ENCODE results near the gene FCRL5. TPM values are rescaled to one million over a fixed set of nuclear protein-coding genes. Genes with fewer than 3 reads are reported as not detected.

Gene FCRL5
- total RNA-seq, 1 donor from 2014 or later = not detected

DNA sequence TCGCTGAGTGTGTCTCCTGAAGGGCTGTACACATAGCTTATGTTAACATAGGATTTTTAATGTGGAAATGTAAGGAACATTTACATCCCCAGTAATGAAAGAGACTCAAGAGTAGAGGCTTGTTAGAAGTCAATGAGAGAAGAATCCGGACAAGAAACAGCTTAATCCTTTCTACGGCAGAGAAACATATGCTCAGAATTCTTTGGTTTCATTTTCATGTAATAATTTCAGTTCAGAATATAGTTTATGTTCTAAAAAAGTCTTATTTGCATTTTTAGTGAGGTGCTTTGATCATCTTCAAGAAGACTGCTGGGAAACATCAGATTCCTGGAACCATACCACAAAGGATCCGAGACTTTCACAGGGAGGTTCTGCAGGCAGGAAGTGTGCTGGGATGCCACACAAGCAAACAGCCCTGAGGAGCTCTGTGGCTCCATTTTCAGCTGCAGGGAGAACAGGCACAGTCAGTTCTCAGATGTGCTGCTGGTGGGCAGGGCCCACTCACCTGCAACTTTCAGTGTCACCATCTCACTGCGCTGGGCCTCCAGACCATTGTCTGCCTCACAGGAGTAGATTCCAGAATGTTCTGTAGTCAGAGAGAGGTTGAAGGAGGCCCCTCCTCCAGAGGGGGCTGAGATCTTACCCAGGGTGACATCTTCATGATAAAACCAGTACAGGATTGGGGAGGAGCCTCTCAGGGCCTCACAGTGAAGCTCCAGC, 28.4 kb downstream of the FCRL5 start:
- no peak for DNase-seq (ENCODE audit: low read depth in 2 of 2)

DNA sequence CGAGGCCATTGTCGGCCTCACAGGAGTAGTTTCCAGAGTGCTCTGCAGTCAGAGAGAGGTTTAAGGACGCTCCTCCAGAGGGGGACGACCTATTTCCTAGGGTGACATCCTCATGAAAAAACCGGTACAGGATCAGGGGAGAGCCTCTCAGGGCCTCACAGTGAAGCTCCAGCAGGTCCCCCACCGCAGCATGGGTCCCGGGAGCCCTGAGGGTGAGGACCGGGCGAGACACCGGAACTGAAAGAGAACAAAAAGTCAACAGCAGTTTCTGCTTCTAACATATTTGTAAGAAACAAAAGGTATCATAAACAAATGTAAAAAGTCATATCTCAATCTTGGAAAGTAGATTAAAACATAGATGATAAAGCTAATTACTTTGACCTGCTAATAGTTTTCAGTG, 31.3 kb downstream of the FCRL5 start:
- DNase-seq (ENCODE audit: low read depth in 2 of 2) = no peak

DNA sequence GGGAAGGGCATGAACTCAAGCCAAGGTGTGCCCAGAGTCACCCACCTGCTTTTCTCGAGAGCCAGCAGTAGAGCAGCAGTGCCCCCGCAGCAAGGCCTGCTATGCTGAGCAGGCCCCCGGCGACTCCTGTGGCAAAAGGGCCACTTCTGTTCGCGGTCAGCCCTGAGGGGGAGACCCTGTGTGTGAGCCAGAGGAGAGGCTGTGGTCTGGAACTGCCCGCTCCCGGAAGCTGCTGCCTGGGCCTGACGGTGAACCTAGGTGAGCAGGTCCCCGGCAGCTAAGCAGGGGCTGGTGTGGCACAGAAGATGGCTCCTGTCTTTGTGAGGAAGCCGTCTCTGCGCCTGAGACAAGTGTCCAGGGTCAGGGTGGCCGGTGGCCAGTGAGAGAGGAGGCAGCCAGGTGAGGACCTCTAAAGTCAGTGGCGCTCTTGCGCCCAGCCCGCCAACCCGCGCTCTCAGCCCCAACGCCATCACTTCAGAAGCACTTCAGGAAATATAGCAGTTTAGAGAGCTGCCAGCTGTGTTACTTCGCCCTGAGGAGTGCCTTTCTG, 31.9 kb downstream of the FCRL5 start:
- DNase-seq (ENCODE audit: low read depth in 2 of 2) = no peak

DNA sequence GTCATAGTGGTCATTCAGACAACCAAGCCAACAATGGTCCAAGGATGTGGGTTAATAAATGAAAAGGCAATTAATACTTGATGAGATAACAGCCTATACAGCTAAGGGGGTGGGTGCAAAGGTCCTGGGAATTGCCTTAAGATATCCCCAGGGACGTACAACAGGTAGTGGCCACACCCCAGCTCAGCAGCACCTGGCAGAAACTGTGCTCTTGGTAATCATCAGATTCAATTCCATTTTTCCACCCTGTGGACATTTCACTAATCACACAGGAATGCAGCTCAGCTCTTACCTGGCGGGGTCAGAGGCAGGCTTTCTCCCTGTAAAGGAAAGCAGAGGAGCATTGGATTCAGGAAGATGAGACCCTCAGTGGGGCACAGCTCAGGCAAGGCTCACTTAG, 32.9 kb downstream of the FCRL5 start:
- DNase-seq (ENCODE audit: low read depth in 2 of 2) = no peak

DNA sequence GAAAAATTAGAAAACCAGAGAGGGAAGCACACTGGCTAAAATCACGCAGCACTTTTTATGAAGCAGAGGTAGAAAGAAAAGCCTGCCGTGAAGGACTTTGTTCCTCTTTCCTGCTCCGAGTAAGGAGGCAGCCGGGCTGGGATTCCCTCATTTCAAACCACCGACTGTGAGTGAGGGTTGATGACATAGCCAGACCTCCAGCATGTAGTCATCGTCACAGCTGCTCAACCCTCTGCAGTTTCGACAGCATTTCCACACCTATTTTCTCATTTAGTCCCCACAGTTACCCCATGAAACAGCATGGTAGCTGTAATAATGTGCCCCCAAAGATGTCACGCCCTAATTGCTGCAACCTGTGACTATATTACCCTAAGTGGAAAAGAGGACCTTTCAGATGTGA, 35.3 kb downstream of the FCRL5 start:
- DNase-seq (ENCODE audit: low read depth in 2 of 2) = no peak

DNA sequence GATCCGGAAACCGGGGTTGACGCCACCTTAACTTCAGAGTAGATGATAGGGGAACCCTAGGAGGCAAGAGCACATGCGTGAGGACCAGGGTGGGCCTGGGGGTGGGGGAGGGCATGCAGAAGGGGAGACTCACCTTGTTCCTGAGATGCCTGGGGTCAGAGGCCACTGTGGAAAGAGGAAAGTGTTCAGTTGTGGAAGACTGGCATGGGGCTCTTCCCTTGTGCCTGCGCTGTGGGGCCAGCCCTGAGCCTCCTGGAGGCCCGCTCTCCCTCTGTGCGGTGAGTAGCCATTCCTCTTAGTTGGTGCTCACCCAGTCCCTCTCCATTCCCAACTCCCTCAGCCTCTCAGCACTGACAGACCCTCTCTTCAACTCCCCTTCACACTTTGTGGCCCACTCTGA, 36.6 kb downstream of the FCRL5 start:
- no peak for DNase-seq (ENCODE audit: low read depth in 2 of 2)

DNA sequence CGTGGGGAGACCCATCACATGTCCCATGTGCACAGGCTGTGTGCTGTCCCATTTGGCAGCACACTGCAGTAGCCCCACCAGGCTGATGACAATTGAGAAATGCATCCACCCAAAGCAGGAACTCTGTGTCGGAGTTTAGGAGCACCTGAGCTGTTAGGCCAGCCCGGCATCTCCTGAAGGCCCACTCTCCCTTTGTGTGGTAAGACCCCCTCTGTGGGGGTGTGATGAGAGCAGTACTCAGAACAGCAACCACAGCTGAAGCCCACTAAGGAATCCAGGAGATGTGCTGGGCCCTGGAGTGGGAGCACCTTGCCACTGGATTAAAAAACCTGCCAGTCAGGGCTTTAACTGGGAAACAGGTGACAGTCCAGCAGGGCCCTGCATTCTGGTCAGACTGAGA, 37.2 kb downstream of the FCRL5 start:
- DNase-seq (ENCODE audit: low read depth in 2 of 2) = no peak

DNA sequence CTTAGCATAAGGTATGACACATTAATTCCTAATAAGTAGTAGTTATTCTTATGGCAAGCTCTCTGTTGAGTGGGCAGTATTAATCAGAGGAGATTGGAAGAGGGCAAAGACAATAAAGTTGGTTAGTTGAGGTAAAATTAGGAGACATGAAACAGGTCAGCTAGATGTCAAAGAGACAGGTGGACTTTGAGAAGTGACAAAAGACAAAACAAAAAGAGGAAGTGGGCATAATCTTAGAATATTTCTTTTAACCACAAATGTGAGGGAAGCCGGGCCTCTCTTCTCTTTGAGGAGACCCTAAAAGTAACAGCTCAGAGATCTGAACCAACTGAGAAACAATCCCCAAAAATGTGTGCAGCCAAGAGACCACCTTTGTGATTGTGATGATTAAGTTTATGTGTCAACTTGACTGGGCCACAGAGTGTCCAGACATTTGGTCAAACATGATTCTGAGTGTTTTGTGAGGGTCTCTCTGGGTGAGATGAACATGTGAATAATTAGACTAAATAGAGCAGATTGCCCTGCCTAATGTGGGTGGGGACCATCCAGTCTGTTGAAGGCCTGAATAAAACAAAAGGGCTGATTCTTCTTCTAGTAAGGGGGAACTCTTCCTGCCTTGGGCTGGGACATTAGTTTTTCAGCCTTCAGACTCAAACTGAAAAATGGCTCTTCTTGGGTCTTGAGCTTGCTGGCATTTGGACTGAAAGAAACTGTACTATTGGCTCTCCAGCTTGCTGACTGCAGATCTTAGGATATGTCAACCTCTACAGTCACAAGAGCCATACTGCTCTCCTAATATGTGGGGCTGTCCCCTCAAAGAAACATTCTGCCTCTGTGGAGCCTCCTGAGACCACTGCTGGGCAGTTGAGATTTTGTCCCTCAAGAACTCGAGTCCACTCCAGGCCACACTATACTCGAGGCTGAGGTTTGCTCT, 40.0 kb downstream of the FCRL5 start:
- DNase-seq (ENCODE audit: low read depth in 2 of 2) = no peak

DNA sequence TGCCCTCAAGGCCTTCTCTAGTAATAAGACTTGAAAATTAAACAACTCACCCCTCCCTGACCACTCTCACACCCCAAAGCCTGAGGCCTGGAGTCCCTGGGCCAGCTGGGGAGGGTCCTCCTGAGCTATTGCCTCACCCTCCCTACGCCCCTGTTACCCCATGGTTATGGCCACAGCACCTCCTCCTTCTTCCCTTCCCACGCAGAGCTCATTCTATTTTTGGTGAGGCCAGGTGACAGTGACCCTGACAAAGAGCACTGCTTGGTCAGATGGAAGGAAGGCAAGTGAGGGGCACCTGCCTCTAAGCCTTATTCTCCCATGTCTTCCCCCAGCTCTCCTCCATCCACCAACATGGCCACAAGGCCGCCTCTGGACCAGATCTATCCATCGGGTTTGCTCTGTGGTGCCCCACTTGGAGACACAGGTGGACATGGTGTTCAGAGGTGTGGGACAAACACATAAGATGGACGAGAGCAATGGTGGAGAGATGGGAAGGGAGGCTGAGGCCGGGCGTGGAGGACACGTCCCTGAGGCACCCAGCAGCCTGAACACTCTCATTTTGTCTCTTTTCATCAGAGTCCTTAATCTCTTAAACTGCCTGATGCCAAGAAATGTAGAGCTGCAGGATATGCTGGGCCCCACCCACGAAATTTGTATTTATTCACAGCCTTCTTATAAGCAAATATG, 42.6 kb downstream of the FCRL5 start:
- no peak for DNase-seq (ENCODE audit: low read depth in 2 of 2)

DNA sequence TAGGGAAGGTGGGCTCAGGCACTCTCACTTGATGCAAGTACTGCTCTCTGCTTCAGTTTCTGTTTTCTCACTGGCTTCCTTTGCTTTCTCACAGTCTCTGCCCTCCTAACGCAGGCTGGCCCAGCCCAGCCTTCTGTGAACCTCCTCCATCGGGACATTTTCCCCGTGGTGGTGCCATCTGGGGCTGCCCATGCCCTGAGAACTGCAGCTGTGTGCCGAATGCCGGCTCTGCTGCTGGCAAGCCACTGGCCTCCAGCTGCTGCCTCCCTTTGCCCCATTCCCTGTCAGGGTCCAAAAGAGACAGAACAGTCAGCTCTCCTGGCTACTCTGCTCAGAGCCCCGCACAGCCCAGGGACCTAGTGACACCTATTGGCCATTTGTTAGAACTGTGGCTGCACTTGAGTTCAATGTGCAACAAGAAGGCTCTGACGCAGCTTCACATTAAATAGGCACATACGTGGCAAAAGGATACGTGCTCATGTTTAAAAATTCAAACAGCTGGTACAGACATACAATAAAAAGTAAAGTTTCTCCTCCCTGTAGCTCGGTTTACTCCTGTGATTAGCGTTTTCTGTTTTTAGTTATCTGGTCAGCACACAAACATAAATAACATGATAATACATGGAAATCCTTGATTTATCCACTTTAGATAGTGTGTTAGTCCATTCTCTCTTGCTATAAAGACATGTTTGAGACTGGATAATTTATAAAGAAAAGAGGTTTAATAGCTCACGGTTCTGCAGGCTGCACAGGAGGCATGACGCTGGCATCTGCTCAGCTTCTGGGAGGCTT, 46.6 kb downstream of the FCRL5 start:
- peak; percentile 38 to 69 for DNase-seq (ENCODE audit: low read depth in 2 of 2)

DNA sequence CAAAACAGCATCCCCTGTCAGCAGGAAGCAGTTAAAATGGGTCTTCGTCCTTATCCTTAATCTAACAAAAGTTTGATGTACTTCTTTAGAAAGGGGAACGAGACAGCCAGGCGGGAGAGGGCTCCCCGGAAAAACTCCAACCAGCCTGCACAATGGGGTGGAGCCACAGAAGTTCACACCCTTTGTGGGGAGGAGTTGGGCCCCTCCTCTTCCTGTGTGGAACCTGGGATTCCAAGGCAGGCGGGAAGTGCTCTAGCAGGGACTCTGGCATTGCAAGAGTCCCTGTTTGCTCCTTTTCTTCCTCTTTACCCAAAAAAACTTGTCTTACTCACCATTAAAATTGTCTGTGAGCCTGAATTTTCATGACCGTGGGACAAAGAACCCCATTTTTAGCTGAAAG, 47.7 kb downstream of the FCRL5 start:
- DNase-seq (ENCODE audit: low read depth in 2 of 2) = no peak

DNA sequence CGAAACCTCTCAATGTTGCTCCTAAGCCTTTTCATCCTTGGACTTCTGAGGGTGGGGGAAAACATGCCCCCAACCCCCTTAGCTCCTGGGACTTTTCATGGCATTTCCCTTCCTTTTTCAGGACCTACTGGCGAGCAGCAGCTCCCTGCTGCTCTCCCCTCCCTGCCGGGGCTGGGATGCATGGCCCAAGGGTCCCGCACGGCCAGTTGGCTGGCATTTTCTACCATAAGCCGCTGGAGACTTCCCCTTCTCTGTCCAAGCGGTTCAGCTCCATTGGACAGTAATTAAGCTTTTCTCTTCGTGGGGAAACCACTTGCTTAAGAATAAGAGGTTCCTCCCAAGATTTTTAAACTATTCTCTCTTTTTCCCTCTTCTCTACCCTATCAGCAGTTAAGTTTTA, 52.8 kb downstream of the FCRL5 start:
- no peak for DNase-seq (ENCODE audit: low read depth in 2 of 2)

DNA sequence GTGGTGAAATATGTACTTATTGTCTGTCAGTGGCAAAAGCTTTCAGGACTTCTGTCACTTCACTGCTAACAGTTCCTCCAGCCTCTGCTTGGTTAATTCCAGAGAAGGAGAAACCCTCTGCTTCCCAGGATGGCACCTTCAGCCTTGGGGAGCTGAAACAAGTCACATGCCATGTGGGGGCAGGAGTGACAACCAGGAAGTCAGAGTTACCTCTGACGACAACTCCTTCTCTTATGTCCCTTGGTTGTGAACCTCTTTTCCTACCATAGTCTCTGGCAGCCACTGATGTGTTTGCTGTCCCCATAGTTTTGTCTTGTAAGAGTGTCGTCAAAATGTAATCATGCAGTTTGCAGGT, 53.6 kb downstream of the FCRL5 start:
- no peak for DNase-seq (ENCODE audit: low read depth in 2 of 2)

DNA sequence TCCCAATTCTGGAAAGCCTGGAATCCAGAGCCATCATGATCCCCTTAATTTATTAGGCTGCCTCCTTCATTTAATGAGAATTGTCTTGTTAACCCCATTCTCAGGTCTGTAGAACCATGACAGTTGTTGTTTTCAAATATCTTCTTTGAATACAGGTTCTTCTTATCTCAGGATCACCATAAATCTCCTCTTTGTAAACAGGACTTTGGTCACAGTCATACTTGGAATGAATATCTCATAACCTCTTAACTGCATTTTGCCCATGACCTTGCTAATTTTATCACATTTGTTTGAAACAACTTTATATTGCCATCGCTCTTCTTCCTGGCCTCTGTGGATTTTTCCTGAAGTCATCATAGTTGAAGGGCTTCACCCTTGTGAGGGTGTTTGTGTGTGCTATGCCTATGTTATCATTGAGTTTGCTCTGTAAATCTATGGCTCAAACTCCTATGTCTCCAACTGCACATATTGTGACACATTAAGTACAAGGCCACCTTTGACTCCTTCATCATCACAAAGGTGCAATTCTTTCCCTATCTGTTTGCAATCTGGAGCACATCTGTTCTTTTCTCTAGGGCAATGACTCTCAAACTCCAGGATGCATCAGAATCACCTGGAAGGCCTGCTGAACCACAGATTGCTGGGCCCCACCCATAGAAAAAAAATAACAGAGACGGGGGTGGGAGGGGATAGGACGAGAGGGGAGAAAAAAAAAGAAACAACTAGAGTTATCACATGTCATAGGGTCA, 54.2 kb downstream of the FCRL5 start:
- no peak for DNase-seq (ENCODE audit: low read depth in 2 of 2)

DNA sequence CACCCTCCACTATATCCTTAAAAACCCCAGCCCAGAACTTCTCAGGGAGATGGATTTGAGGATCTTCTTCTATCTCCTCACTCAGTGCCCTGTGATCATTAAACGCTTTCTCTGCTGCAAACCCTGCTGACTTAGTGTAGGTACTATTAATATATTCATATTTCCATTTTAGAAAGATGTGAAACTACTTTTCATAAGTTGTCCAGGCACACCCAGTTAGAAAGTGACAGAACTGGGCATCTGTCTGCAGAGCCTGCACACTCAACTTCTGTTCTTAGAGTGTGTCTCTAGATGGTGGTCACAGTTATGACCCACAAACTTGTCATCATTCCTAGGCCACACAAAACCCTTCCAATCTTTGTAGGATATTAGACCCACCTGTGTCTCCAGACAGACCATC, 55.0 kb downstream of the FCRL5 start:
- no peak for DNase-seq (ENCODE audit: low read depth in 2 of 2)

DNA sequence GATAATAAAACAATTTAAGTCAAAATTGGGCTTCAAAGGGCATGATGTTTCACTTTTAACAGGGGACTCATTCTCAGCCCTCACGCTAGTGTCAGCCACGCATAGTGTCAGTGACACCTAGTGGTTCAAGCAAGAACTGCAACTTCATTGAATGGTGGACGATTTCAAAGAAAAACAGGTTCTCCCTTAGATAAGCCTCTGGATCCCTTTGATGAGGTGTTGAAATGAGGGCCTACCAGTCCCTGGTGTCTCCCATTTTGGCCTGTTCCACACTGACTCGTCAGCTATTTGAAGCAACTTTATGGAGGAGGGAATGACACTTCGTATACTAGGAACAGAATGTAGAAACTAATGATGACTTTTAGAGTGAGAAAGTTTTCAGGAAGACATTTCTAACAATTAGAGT, 56.2 kb downstream of the FCRL5 start:
- peak; percentile 12 to 30 for DNase-seq (ENCODE audit: low read depth in 2 of 2)

DNA sequence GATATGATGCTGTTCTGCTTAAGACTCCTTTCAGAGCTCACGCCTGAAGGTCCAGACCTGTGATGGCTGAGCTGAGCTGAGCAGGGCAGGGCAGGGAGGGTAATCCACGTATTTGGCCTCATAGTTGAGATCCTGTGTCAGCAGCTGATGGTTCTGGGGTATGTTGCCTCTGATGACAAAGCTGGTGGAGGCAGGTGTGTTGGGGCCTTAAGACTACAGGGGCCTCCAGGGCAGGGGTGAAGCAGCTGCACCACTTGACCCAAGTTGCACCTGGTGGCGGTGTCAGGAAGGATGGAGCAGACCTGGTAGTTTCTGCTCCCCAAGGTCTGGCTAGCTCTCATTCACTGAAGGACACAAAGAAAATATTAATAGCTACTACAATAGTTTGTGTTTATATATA, 57.0 kb downstream of the FCRL5 start:
- no peak for DNase-seq (ENCODE audit: low read depth in 2 of 2)

DNA sequence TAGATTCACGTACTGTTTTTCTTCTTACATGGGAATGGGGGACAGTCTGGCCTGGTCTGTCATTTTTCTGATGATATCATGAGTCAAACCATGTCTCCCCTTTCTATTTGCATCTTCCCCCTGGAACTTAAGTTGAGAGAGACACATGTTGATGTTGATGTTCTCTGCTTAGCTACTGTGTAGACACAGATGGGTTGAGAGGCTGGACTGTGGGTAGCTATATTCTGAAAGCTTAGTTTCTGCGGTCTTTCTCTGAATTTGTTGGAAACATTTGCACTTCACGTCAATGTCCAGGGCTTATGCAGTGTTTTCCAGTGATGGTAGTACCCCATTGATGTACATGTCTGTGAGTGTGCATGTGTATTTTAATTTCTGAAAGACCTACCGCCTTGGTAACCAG, 58.2 kb downstream of the FCRL5 start:
- no peak for DNase-seq (ENCODE audit: low read depth in 2 of 2)

DNA sequence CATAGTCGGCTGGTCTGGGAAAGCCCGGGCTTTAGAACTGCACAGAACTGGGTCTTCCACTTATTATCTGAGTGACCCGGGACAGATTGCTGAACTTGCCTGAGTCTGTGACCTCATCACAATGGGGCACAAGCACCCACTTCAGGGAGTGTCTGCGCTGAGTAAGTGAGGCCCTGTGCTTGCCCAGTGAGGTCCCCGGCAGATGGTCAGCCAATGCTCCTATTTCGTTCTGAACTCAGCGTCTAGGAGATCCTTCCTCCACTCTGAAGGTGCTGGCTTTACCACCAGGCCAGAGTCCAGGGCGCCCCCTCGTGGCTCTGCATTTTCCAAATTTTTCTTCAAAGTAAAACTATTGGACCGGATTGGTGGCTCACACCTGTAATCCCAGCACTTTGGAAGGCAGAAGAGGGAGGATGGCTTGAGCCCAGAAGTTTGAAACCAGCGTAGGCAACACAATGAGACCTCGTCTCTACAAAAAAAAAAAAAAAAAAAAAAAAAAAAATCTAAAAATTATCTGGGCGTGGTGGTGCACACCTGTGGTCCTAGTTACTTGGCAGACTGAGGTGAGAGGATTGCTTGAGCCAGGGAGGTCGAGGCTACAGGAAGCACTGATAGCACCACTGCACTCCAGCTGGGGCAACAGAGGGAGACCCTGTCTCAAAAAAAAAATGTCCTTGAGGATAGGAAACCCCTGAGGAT, 61.7 kb downstream of the FCRL5 start:
- peak; percentile 21 to 57 for DNase-seq (ENCODE audit: low read depth in 2 of 2)

DNA sequence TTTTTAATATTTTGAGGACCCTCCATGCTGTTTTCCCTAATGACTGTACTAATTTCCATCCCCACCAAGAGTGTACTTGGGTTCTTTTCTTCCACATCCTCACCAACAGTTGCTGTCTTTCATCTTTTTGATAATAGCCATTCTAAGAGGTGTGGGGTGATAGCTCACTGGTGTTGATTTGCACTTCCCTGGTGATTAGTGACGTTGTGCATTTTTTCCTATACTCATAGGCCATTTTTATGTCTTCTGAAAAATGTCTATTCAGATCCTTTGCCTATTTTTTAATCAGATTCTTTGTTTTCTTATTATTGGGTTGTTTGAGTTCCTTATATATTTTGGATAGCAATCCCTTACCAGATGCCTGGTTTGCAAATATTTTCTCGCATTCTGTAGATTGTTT, 64.2 kb downstream of the FCRL5 start:
- no peak for DNase-seq (ENCODE audit: low read depth in 2 of 2)

Data from dermis microvascular lymphatic vessel endothelial cell (primary cell).